T-helper 1 cell treated with Interleukin-12 subunit alpha and Interleukin-12 subunit beta and Interleukin-4 antibody, amounts not matched to agents 30 μg/mL and 1 μg/mL, for 36 hours (primary cell): Measurements from ENCODE around the gene RAB40C.

Experiments used
- H3K27ac Mint-ChIP-seq: one replicate; pipeline ENCODE4 v1.8.0; 2021; ENCODE audit warnings: mild to moderate bottlenecking, mixed read lengths
- H3K27me3 Mint-ChIP-seq: one replicate; pipeline ENCODE4 v1.8.0; 2021; ENCODE audit warnings: low read depth, mixed read lengths
- H3K36me3 Mint-ChIP-seq: one replicate; pipeline ENCODE4 v1.8.0; 2021; ENCODE audit warnings: low read depth, mixed read lengths
- H3K4me1 Mint-ChIP-seq: one replicate; pipeline ENCODE4 v1.8.0; 2021; ENCODE audit warnings: low read depth, mixed read lengths
- H3K4me3 Mint-ChIP-seq: one replicate; pipeline ENCODE4 v1.8.0; 2021; ENCODE audit warnings: mild to moderate bottlenecking, moderate library complexity, mixed read lengths
- H3K9me3 Mint-ChIP-seq: one replicate; pipeline ENCODE4 v1.8.0; 2021; ENCODE audit warnings: mixed read lengths

The RAB40C gene

GRCh38 chr16:598823-599739, 9.2 kb downstream of the RAB40C start:
- no peak overlapping the region for H3K27ac Mint-ChIP-seq
- H3K27me3 Mint-ChIP-seq: no peaks in the 10 kb centered on the region
- peaks cover 7% of the 10 kb centered on the region for H3K4me1 Mint-ChIP-seq
- no peak overlapping the region for H3K4me3 Mint-ChIP-seq
- peaks cover 12% of the 10 kb centered on the region for H3K36me3 Mint-ChIP-seq
- H3K9me3 Mint-ChIP-seq: no peaks in the 10 kb centered on the region

- Mint-ChIP-seq H3K36me3 (peaks cover 9% of the 10 kb centered on the region), H3K27me3 (no peaks in the 10 kb centered on the region), H3K9me3 (no peaks in the 10 kb centered on the region), H3K27ac (no peak overlapping the region), H3K4me1 (peaks cover 5% of the 10 kb centered on the region), H3K4me3 (no peak overlapping the region)
Observed at GRCh38 chr16:600781-601180, 10.9 kb downstream of the RAB40C start.

GRCh38 chr16:603933-604332, 14.1 kb downstream of the RAB40C start:
- Mint-ChIP-seq H3K4me1 (peaks cover 2% of the 10 kb centered on the region), H3K9me3 (no peaks in the 10 kb centered on the region), H3K27ac (no peak overlapping the region), H3K27me3 (no peaks in the 10 kb centered on the region), H3K4me3 (no peak overlapping the region), H3K36me3 (no peaks in the 10 kb centered on the region)

GRCh38 chr16:606656-607307, 16.9 kb downstream of the RAB40C start:
- Mint-ChIP-seq H3K4me1 (peaks cover 5% of the 10 kb centered on the region), H3K27me3 (no peaks in the 10 kb centered on the region), H3K9me3 (no peaks in the 10 kb centered on the region), H3K27ac (no peak overlapping the region), H3K36me3 (no peaks in the 10 kb centered on the region), H3K4me3 (no peak overlapping the region)

- Mint-ChIP-seq H3K4me3 (no peak overlapping the region), H3K4me1 (peaks cover 5% of the 10 kb centered on the region), H3K36me3 (no peaks in the 10 kb centered on the region), H3K27ac (no peak overlapping the region), H3K27me3 (no peaks in the 10 kb centered on the region), H3K9me3 (no peaks in the 10 kb centered on the region)
Observed at GRCh38 chr16:608019-608418, 18.2 kb downstream of the RAB40C start.

- Mint-ChIP-seq H3K9me3 (no peaks in the 10 kb centered on the region), H3K36me3 (no peaks in the 10 kb centered on the region), H3K4me1 (peaks cover 2% of the 10 kb centered on the region), H3K27me3 (no peaks in the 10 kb centered on the region), H3K4me3 (no peak overlapping the region), H3K27ac (no peak overlapping the region)
Observed at GRCh38 chr16:609316-609715, 19.4 kb downstream of the RAB40C start.

- H3K27me3 Mint-ChIP-seq: no peaks in the 10 kb centered on the region
- peaks cover 2% of the 10 kb centered on the region for H3K36me3 Mint-ChIP-seq
- H3K9me3 Mint-ChIP-seq: no peaks in the 10 kb centered on the region
- H3K4me1 Mint-ChIP-seq: peaks cover 2% of the 10 kb centered on the region
- H3K4me3 Mint-ChIP-seq: no peak overlapping the region
- H3K27ac Mint-ChIP-seq: no peak overlapping the region
Observed at GRCh38 chr16:609984-610383, 20.1 kb downstream of the RAB40C start.

- Mint-ChIP-seq H3K27me3 (no peaks in the 10 kb centered on the region), H3K36me3 (peaks cover 2% of the 10 kb centered on the region), H3K4me3 (no peak overlapping the region), H3K9me3 (no peaks in the 10 kb centered on the region), H3K4me1 (peaks cover 2% of the 10 kb centered on the region), H3K27ac (no peak overlapping the region)
Observed at GRCh38 chr16:610513-611381, 20.9 kb downstream of the RAB40C start.

- peaks cover 2% of the 10 kb centered on the region for H3K4me1 Mint-ChIP-seq
- H3K27me3 Mint-ChIP-seq: no peaks in the 10 kb centered on the region
- H3K27ac Mint-ChIP-seq: no peak overlapping the region
- H3K4me3 Mint-ChIP-seq: no peak overlapping the region
- no peaks in the 10 kb centered on the region for H3K9me3 Mint-ChIP-seq
- H3K36me3 Mint-ChIP-seq: peaks cover 2% of the 10 kb centered on the region
Observed at GRCh38 chr16:615122-615521, 25.3 kb downstream of the RAB40C start.

GRCh38 chr16:616733-617586, 27.1 kb downstream of the RAB40C start:
- H3K4me1 Mint-ChIP-seq: no peaks in the 10 kb centered on the region
- no peaks in the 10 kb centered on the region for H3K9me3 Mint-ChIP-seq
- H3K27me3 Mint-ChIP-seq: no peaks in the 10 kb centered on the region
- H3K36me3 Mint-ChIP-seq: peaks cover 2% of the 10 kb centered on the region
- H3K4me3 Mint-ChIP-seq: no peak overlapping the region
- no peak overlapping the region for H3K27ac Mint-ChIP-seq

GRCh38 chr16:617855-618254, 28.0 kb downstream of the RAB40C start:
- Mint-ChIP-seq H3K4me1 (no peaks in the 10 kb centered on the region), H3K27ac (no peak overlapping the region), H3K27me3 (no peaks in the 10 kb centered on the region), H3K36me3 (peaks cover 2% of the 10 kb centered on the region), H3K4me3 (no peak overlapping the region), H3K9me3 (no peaks in the 10 kb centered on the region)

- H3K4me3 Mint-ChIP-seq: no peak overlapping the region
- H3K36me3 Mint-ChIP-seq: peaks cover 2% of the 10 kb centered on the region
- H3K27ac Mint-ChIP-seq: no peak overlapping the region
- no peaks in the 10 kb centered on the region for H3K4me1 Mint-ChIP-seq
- H3K9me3 Mint-ChIP-seq: no peaks in the 10 kb centered on the region
- H3K27me3 Mint-ChIP-seq: no peaks in the 10 kb centered on the region
Observed at GRCh38 chr16:619476-620100, 29.7 kb downstream of the RAB40C start.

GRCh38 chr16:620700-621525, 31.0 kb downstream of the RAB40C start:
- H3K27me3 Mint-ChIP-seq: no peaks in the 10 kb centered on the region
- no peaks in the 10 kb centered on the region for H3K9me3 Mint-ChIP-seq
- H3K4me1 Mint-ChIP-seq: no peaks in the 10 kb centered on the region
- H3K36me3 Mint-ChIP-seq: no peaks in the 10 kb centered on the region
- no peak overlapping the region for H3K27ac Mint-ChIP-seq
- H3K4me3 Mint-ChIP-seq: no peak overlapping the region
